Measurements from ENCODE around the gene MAP9. TPM values are rescaled to one million over a fixed set of nuclear protein-coding genes. Genes with fewer than 3 reads are reported as not detected.
"Not testable (repeated sequence)": the region's sequence is repeated elsewhere in the genome, so short reads cannot be mapped to it uniquely, and the experiment has no call there.

MAP9 gene
- total and polyA plus RNA-seq, 2 donors from 2014 or later, result 6.2 to 20.1 TPM

GRCh38 chr4:155321006-155321405 lies 55.8 kb downstream of the MAP9 start:
- Histone ChIP-seq H3K9me3 (ENCODE audit: control insufficient read depth in 2 of 3, insufficient read depth in 1 of 3, low read length in 3 of 3) (no peaks in the 10 kb centered on the region), H3K27ac (ENCODE audit: low read depth in 2 of 2, low read length in 2 of 2) (no peak overlapping the region), H3K4me3 (ENCODE audit: low read length in 3 of 3) (no peak overlapping the region), H3K27me3 (ENCODE audit: control insufficient read depth, insufficient read depth, low read length) (no peaks in the 10 kb centered on the region), H3K36me3 (ENCODE audit: control insufficient read depth in 2 of 3, insufficient read depth in 3 of 3, low read length in 3 of 3) (no peaks in the 10 kb centered on the region), H3K9ac (ENCODE audit: low read length in 3 of 3) (no peak overlapping the region), H3K4me1 (ENCODE audit: control insufficient read depth in 2 of 3, insufficient read depth in 2 of 3, low read depth in 1 of 3, low read length in 3 of 3) (no peaks in the 10 kb centered on the region)
- intact Hi-C loops (cut with DNase I), result no loop called here
- TF ChIP-seq CTCF (IDR thresholded peaks at IDR 0.05; ENCODE audit: borderline replicate concordance, extremely low read depth, insufficient read depth), result no peak
- no peak for DNase-seq
- FAIRE-seq, result no peak

DNA sequence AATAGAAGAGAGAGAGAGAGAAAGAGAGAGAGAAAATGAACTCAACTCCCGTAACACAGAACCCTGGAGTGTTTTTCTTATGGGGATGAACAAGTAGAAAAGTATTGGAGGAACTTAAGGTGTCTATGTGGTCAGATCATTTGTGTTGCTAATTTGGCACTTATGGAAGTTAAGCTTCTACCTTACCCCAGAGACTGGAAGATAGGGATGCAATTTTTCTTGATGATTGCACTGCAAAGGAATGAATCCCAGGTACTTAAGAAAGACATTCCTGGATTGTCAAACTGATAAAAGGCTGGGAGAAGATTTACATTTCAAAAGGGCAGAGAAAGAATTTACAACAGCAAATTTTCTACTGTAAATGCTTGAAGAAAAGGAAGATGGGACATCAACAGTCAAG lies 57.2 kb downstream of the MAP9 start:
- no peaks in the 10 kb centered on the region for H3K27me3 ChIP-seq (ENCODE audit: control insufficient read depth, insufficient read depth, low read length)
- H3K4me1 ChIP-seq (ENCODE audit: control insufficient read depth in 2 of 3, insufficient read depth in 2 of 3, low read depth in 1 of 3, low read length in 3 of 3), result no peaks in the 10 kb centered on the region
- H3K9ac ChIP-seq (ENCODE audit: low read length in 3 of 3), result no peak overlapping the region
- intact Hi-C loops (cut with DNase I), result no loop called here
- H3K9me3 ChIP-seq (ENCODE audit: control insufficient read depth in 2 of 3, insufficient read depth in 1 of 3, low read length in 3 of 3), result no peaks in the 10 kb centered on the region
- H3K36me3 ChIP-seq (ENCODE audit: control insufficient read depth in 2 of 3, insufficient read depth in 3 of 3, low read length in 3 of 3), result no peaks in the 10 kb centered on the region
- H3K27ac ChIP-seq (ENCODE audit: low read depth in 2 of 2, low read length in 2 of 2), result no peak overlapping the region
- no peak overlapping the region for H3K4me3 ChIP-seq (ENCODE audit: low read length in 3 of 3)
- no peak for FAIRE-seq
- no peak for TF ChIP-seq CTCF (IDR thresholded peaks at IDR 0.05; ENCODE audit: borderline replicate concordance, extremely low read depth, insufficient read depth)
- no peak for DNase-seq

DNA sequence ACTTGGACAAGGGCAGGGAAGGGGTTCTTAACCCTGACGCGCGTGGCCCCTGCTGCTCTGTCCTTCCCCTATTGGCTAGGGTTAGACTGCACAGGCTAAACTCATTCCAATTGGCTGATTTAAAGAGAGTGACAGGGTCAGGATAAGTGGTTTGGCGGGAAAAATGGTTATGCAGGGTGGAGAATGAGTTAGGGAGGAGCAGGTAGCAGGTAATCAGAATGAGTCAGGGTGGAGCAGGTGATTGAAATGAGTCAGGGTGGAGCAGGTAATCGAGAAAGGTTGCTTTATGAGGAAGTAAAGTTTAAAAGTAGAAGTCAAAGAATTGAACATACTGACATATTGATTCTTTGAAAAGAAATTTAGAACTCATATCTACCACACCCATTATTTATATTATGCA lies 64.7 kb downstream of the MAP9 start:
- H3K4me1 ChIP-seq (ENCODE audit: control insufficient read depth in 2 of 3, insufficient read depth in 2 of 3, low read depth in 1 of 3, low read length in 3 of 3); H3K4me3 ChIP-seq (ENCODE audit: low read length in 3 of 3); H3K36me3 ChIP-seq (ENCODE audit: control insufficient read depth in 2 of 3, insufficient read depth in 3 of 3, low read length in 3 of 3); intact Hi-C loops (cut with DNase I); H3K27ac ChIP-seq (ENCODE audit: low read depth in 2 of 2, low read length in 2 of 2); H3K27me3 ChIP-seq (ENCODE audit: control insufficient read depth, insufficient read depth, low read length); FAIRE-seq; H3K9ac ChIP-seq (ENCODE audit: low read length in 3 of 3); H3K9me3 ChIP-seq (ENCODE audit: control insufficient read depth in 2 of 3, insufficient read depth in 1 of 3, low read length in 3 of 3); DNase-seq: not testable (repeated sequence)

GRCh38 chr4:155307731-155308277 lies 69.0 kb downstream of the MAP9 start:
- no peak for DNase-seq
- H3K27me3 ChIP-seq (ENCODE audit: control insufficient read depth, insufficient read depth, low read length), result no peaks in the 10 kb centered on the region
- H3K9ac ChIP-seq (ENCODE audit: low read length in 3 of 3), result no peak overlapping the region
- no peak overlapping the region for H3K4me3 ChIP-seq (ENCODE audit: low read length in 3 of 3)
- no peaks in the 10 kb centered on the region for H3K9me3 ChIP-seq (ENCODE audit: control insufficient read depth in 2 of 3, insufficient read depth in 1 of 3, low read length in 3 of 3)
- no peak overlapping the region for H3K27ac ChIP-seq (ENCODE audit: low read depth in 2 of 2, low read length in 2 of 2)
- no peak for TF ChIP-seq CTCF (IDR thresholded peaks at IDR 0.05; ENCODE audit: borderline replicate concordance, extremely low read depth, insufficient read depth)
- no peaks in the 10 kb centered on the region for H3K36me3 ChIP-seq (ENCODE audit: control insufficient read depth in 2 of 3, insufficient read depth in 3 of 3, low read length in 3 of 3)
- no peaks in the 10 kb centered on the region for H3K4me1 ChIP-seq (ENCODE audit: control insufficient read depth in 2 of 3, insufficient read depth in 2 of 3, low read depth in 1 of 3, low read length in 3 of 3)
- intact Hi-C loops (cut with DNase I), result no loop called here
- FAIRE-seq, result no peak

Measured in kidney (tissue), 14 donors.